ENCODE results near the gene STAC.

- TF ChIP-seq CTCF (IDR thresholded peaks at IDR 0.05; ENCODE audit: low read depth, low read length) (no peak), EZH2phosphoT487 (IDR thresholded peaks at IDR 0.05; ENCODE audit: low read depth) (no peak)
These were observed 178.7 kb downstream of the STAC start for GRCh38 chr3:36558961-36559360.
